NCI-H2171 treated with DMSO at 0.1 percent for 48 hours (cell line): ENCODE data around the gene PIK3C2B.

Experiments used
- DNase-seq: peaks from one replicate; lab custom pipeline; 2025; lab: John Stamatoyannopoulos, UW

PIK3C2B gene

GRCh38 chr1:204479387-204480136, 15.0 kb downstream of the PIK3C2B start:
- DNase-seq = peak; percentile 58

GRCh38 chr1:204478921-204479320, 15.7 kb downstream of the PIK3C2B start:
- DNase-seq = no peak

- DNase-seq = peak; percentile 61
Observed at GRCh38 chr1:204478172-204478899, 16.3 kb downstream of the PIK3C2B start.

GRCh38 chr1:204477036-204477740, 17.4 kb downstream of the PIK3C2B start:
- DNase-seq = no peak

- no peak for DNase-seq
Observed at GRCh38 chr1:204476563-204476962, 18.0 kb downstream of the PIK3C2B start.

- DNase-seq = peak; percentile 34
Observed at GRCh38 chr1:204475656-204476432, 18.8 kb downstream of the PIK3C2B start.

- no peak for DNase-seq
Observed at GRCh38 chr1:204473400-204473965, 21.1 kb downstream of the PIK3C2B start.

GRCh38 chr1:204472660-204473059, 21.9 kb downstream of the PIK3C2B start:
- DNase-seq = no peak

- no peak for DNase-seq
Observed at GRCh38 chr1:204471687-204472086, 22.9 kb downstream of the PIK3C2B start.

GRCh38 chr1:204469304-204469703, 25.3 kb downstream of the PIK3C2B start:
- DNase-seq = no peak

GRCh38 chr1:204468766-204469302, 25.8 kb downstream of the PIK3C2B start:
- DNase-seq = no peak

GRCh38 chr1:204468206-204468605, 26.4 kb downstream of the PIK3C2B start:
- DNase-seq = no peak

GRCh38 chr1:204466416-204467405, 27.9 kb downstream of the PIK3C2B start:
- DNase-seq = no peak

GRCh38 chr1:204465546-204466415, 28.8 kb downstream of the PIK3C2B start:
- no peak for DNase-seq

GRCh38 chr1:204464701-204465100, 29.9 kb downstream of the PIK3C2B start:
- no peak for DNase-seq

- no peak for DNase-seq
Observed at GRCh38 chr1:204464187-204464631, 30.4 kb downstream of the PIK3C2B start.

- DNase-seq = no peak
Observed at GRCh38 chr1:204463125-204464060, 31.2 kb downstream of the PIK3C2B start.

GRCh38 chr1:204462229-204462561, 32.4 kb downstream of the PIK3C2B start:
- DNase-seq = no peak
